Osteoblast (primary cell): ENCODE measurements around the gene FRMD4B. TPM values are rescaled to one million over a fixed set of nuclear protein-coding genes. Genes with fewer than 3 reads are reported as not detected.

Source experiments
- DNase-seq: peaks from one replicate; pipeline ENCODE4 v3.0.0; 2011; ENCODE audit warnings: low spot score, mixed read lengths; ENCODE audit not compliant: insufficient read length; ENCODE audit errors: missing footprints
- H2AFZ ChIP-seq: 2 replicates; pipeline ENCODE4 v1.6.0; 2011; ENCODE audit warnings: mild to moderate bottlenecking, low read length
- H3K27ac ChIP-seq: 2 replicates; pipeline ENCODE4 v1.5.1; 2011; ENCODE audit warnings: mild to moderate bottlenecking, low read depth, low read length, moderate library complexity
- H3K27me3 ChIP-seq: 2 replicates; pipeline ENCODE4 v1.6.0; 2012; ENCODE audit warnings: mild to moderate bottlenecking, control low read depth, inconsistent platforms, low read length, moderate library complexity; ENCODE audit not compliant: insufficient read depth
- H3K36me3 ChIP-seq: 2 replicates; pipeline ENCODE4 v1.5.1; 2011; ENCODE audit warnings: mild to moderate bottlenecking, low read length, control low read depth, moderate library complexity; ENCODE audit not compliant: insufficient read depth
- H3K4me1 ChIP-seq: 2 replicates; pipeline ENCODE4 v1.5.1; 2011; ENCODE audit warnings: mild to moderate bottlenecking, low read length, control low read depth, moderate library complexity; ENCODE audit not compliant: insufficient read depth
- H3K4me2 ChIP-seq: 2 replicates; pipeline ENCODE4 v1.6.0; 2011; ENCODE audit warnings: mild to moderate bottlenecking, low read length; ENCODE audit not compliant: insufficient read depth
- H3K4me3 ChIP-seq: fragments of 200-600 bp; sonication (generic); 3 replicates; pipeline ENCODE4 v1.5.1; 2012; ENCODE audit warnings: mild to moderate bottlenecking, low read length, inconsistent platforms; ENCODE audit not compliant: insufficient read depth
- H3K79me2 ChIP-seq: 2 replicates; pipeline ENCODE4 v1.6.0; 2012; ENCODE audit warnings: mild to moderate bottlenecking, low read length, control low read depth, inconsistent platforms; ENCODE audit not compliant: insufficient read depth
- H3K9me3 ChIP-seq: 2 replicates; pipeline ENCODE4 v1.5.1; 2011; ENCODE audit warnings: low read depth, low read length, control low read depth
- H4K20me1 ChIP-seq: 2 replicates; pipeline ENCODE4 v1.6.0; 2012; ENCODE audit warnings: mild to moderate bottlenecking, low read length, control low read depth; ENCODE audit not compliant: insufficient read depth
- CTCF ChIP-seq: IDR thresholded peaks from 2 replicates; pipeline ENCODE4 v1.5.1; 2011; ENCODE audit warnings: mild to moderate bottlenecking, low read depth, low read length, moderate library complexity; ENCODE audit errors: extremely low read depth
- total RNA-seq: library from RNA; depleted of rRNA; stranded (reverse); fragments of >200 nt; gene quantifications from 2 replicates; pipeline ENCODE4 v1.2.3, GENCODE V29; 2012

FRMD4B gene
- total RNA-seq, 1 donor, result 0.72 TPM

GRCh38 chr3:69126999-69127398, 258.9 kb downstream of the FRMD4B start:
- no peak overlapping the region for H3K4me3 ChIP-seq
- no peaks in the 10 kb centered on the region for H4K20me1 ChIP-seq
- peaks cover 16% of the 10 kb centered on the region for H3K27me3 ChIP-seq
- no peaks in the 10 kb centered on the region for H3K4me1 ChIP-seq
- DNase-seq, result no peak
- TF ChIP-seq CTCF, result no peak
- H3K36me3 ChIP-seq, result no peaks in the 10 kb centered on the region
- no peak overlapping the region for H2AFZ ChIP-seq
- no peak overlapping the region for H3K27ac ChIP-seq
- no peaks in the 10 kb centered on the region for H3K79me2 ChIP-seq
- H3K4me2 ChIP-seq, result no peak overlapping the region
- H3K9me3 ChIP-seq, result no peaks in the 10 kb centered on the region

GRCh38 chr3:69126216-69126615, 259.7 kb downstream of the FRMD4B start:
- Histone ChIP-seq H3K4me1 (no peaks in the 10 kb centered on the region), H3K79me2 (no peaks in the 10 kb centered on the region), H3K9me3 (no peaks in the 10 kb centered on the region), H2AFZ (no peak overlapping the region), H3K27me3 (peaks cover 16% of the 10 kb centered on the region), H3K36me3 (no peaks in the 10 kb centered on the region), H3K4me2 (no peak overlapping the region), H4K20me1 (no peaks in the 10 kb centered on the region), H3K27ac (no peak overlapping the region), H3K4me3 (no peak overlapping the region)
- TF ChIP-seq CTCF, result no peak
- no peak for DNase-seq

- Histone ChIP-seq H2AFZ (no peak within 1 kb of the TSS), H3K79me2 (no peaks in the 10 kb centered on the region), H3K27ac (no peak within 1 kb of the TSS), H4K20me1 (no peaks in the 10 kb centered on the region), H3K4me3 (no peak within 1 kb of the TSS), H3K4me1 (no peaks in the 10 kb centered on the region), H3K36me3 (no peaks in the 10 kb centered on the region), H3K9me3 (no peaks in the 10 kb centered on the region), H3K27me3 (peaks cover 11% of the 10 kb centered on the region), H3K4me2 (no peak within 1 kb of the TSS)
- DNase-seq, result no peak
- TF ChIP-seq CTCF, result no peak
Measured at GRCh38 chr3:69122403-69122802, 263.5 kb downstream of the FRMD4B start, which contains the start of gene LMOD3. Gene LMOD3, minus strand, starts transcription at chr3:69122595. Its CDS starts 209 bp downstream, at chr3:69122386.

GRCh38 chr3:69121950-69122349, 263.9 kb downstream of the FRMD4B start:
- no peak overlapping the region for H2AFZ ChIP-seq

More at GRCh38 chr3:69121950-69122349, 263.9 kb downstream of the FRMD4B start:
- H3K79me2 ChIP-seq, result no peaks in the 10 kb centered on the region
- no peaks in the 10 kb centered on the region for H4K20me1 ChIP-seq
- peaks cover 10% of the 10 kb centered on the region for H3K27me3 ChIP-seq
- DNase-seq, result no peak
- no peak overlapping the region for H3K4me2 ChIP-seq
- H3K27ac ChIP-seq, result no peak overlapping the region
- H3K4me3 ChIP-seq, result no peak overlapping the region
- no peaks in the 10 kb centered on the region for H3K4me1 ChIP-seq
- no peaks in the 10 kb centered on the region for H3K36me3 ChIP-seq
- no peak for TF ChIP-seq CTCF
- no peaks in the 10 kb centered on the region for H3K9me3 ChIP-seq
